CD4-positive, alpha-beta T cell (primary cell): ENCODE results near the gene UGGT1. TPM values are rescaled to one million over a fixed set of nuclear protein-coding genes. Genes with fewer than 3 reads are reported as not detected.

Experiments
- ATAC-seq: fragments of 200-7000 bp; cut with Tn5 transposase; one replicate; pipeline ENCODE4 v1.10.0; 2022; ENCODE audit warnings: mild to moderate bottlenecking; ENCODE audit not compliant: poor library complexity
- CTCF ChIA-PET: fragments of 350-600 bp; sonication (Branson Sonifier 250); formaldehyde crosslinking; loops from one replicate; lab custom pipeline; 2021; ENCODE audit warnings: antibody characterized with exemption, inconsistent platforms; lab: Charles Lee
- POLR2A ChIA-PET: fragments of 350-600 bp; sonication (Branson Sonifier 250); formaldehyde crosslinking; loops from one replicate; lab custom pipeline; 2021; ENCODE audit warnings: antibody characterized with exemption, inconsistent platforms; lab: Charles Lee
- DNase-seq, 14 experiments: peaks; one replicate each; pipeline ENCODE4 v3.0.0-alpha.2; 2013 to 2020; ENCODE audit warnings: mixed read lengths in 2 of 14
- H3K27ac ChIP-seq, 2 donors: one replicate each; pipeline versions ENCODE4 v1.5.1 to v1.7.0; 2013; ENCODE audit warnings: low read length in 2 of 2, low read depth in 1 of 2, mild to moderate bottlenecking in 1 of 2
- H3K27me3 ChIP-seq, 2 experiments: 1 replicate in 1 of 2; 2 replicates in 1 of 2; pipeline versions ENCODE4 v1.6.1 to v1.7.0; 2013; ENCODE audit warnings: low read length in 2 of 2, control low read depth in 1 of 2, mild to moderate bottlenecking in 1 of 2, moderate library complexity in 1 of 2; ENCODE audit not compliant: insufficient read depth in 2 of 2, control insufficient read depth in 1 of 2
- H3K36me3 ChIP-seq: one replicate; pipeline ENCODE4 v1.6.1; 2013; ENCODE audit warnings: low read length, control low read depth; ENCODE audit not compliant: insufficient read depth
- H3K4me1 ChIP-seq: one replicate; pipeline ENCODE4 v1.6.1; 2013; ENCODE audit warnings: low read length, control low read depth; ENCODE audit not compliant: insufficient read depth
- H3K4me3 ChIP-seq: one replicate; pipeline ENCODE4 v1.5.1; 2013; ENCODE audit warnings: mild to moderate bottlenecking, low read length, moderate library complexity
- H3K9me3 ChIP-seq, 2 experiments: 1 replicate in 1 of 2; 2 replicates in 1 of 2; pipeline versions ENCODE4 v1.6.1 to v1.7.0; 2013; ENCODE audit warnings: low read length in 2 of 2, mild to moderate bottlenecking in 2 of 2, control low read depth in 1 of 2, moderate library complexity in 1 of 2; ENCODE audit not compliant: control insufficient read depth in 1 of 2, insufficient read depth in 1 of 2
- H3K27ac Mint-ChIP-seq: one replicate; pipeline ENCODE4 v1.8.0; 2020; ENCODE audit warnings: mixed read lengths
- H3K27me3 Mint-ChIP-seq: one replicate; pipeline ENCODE4 v1.8.0; 2021; ENCODE audit warnings: mixed read lengths
- H3K36me3 Mint-ChIP-seq: one replicate; pipeline ENCODE4 v1.8.0; 2021; ENCODE audit warnings: low read depth, mixed read lengths
- H3K4me1 Mint-ChIP-seq: one replicate; pipeline ENCODE4 v1.8.0; 2021; ENCODE audit warnings: low read depth, mixed read lengths
- H3K4me3 Mint-ChIP-seq: one replicate; pipeline ENCODE4 v1.8.0; 2020; ENCODE audit warnings: mild to moderate bottlenecking, mixed read lengths
- H3K9me3 Mint-ChIP-seq: one replicate; pipeline ENCODE4 v1.8.0; 2020; ENCODE audit warnings: mixed read lengths
- intact Hi-C, 2 experiments: fragments of 100-400 bp; cut with DNase I in 1 of 2; cut with micrococcal nuclease in 1 of 2; formaldehyde crosslinking; loops; one replicate each; pipeline versions ENCODE4 v1.15.1 to v1.9.0; 2023 to 2025; cut with DNase I, micrococcal nuclease
- total RNA-seq, 174 experiments: library from RNA in 2 of 174; stranded (reverse) in 2 of 174; gene quantifications; one replicate each; pipeline ENCODE4 v1.2.3 and lab custom pipeline; 2021 to 2026
- TF ChIP-seq, protein P1 (sequence below): fragments of 200-600 bp; IDR thresholded peaks from one replicate; pipeline ENCODE4 v1.8.0; 2022; ENCODE audit warnings: antibody characterized with exemption, mild to moderate bottlenecking

UGGT1 gene
- total RNA-seq, 2 experiments from 2014 or later: 23.5 to 28.4 TPM

DNA sequence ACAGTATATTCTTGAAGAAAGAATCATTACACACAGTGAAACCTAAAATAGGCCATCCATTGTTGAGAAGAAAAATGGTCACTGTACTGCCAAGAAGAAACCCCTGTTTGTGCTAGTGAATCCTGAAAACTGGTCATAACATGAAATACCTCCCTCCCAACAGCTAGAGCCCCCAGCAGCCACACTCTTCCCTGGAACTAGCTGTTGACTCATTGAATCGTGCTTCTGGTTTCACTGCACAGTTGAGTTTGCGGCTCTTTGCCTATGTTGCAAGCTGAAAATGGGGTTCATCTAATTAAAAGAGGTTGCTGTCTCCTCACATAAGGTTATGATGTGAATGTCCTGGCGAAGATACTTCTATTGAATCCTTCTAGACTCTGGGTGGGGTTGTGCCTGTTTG, 86.3 kb downstream of the UGGT1 start:
- peaks cover 98% of the 10 kb centered on the region for H3K36me3 ChIP-seq
- ChIA-PET POLR2A (no interaction called here), CTCF (no interaction called here)
- DNase-seq (no peak), ATAC-seq (no peak)
- H3K27me3 ChIP-seq: no peaks in the 10 kb centered on the region
- TF ChIP-seq, protein P1, sequence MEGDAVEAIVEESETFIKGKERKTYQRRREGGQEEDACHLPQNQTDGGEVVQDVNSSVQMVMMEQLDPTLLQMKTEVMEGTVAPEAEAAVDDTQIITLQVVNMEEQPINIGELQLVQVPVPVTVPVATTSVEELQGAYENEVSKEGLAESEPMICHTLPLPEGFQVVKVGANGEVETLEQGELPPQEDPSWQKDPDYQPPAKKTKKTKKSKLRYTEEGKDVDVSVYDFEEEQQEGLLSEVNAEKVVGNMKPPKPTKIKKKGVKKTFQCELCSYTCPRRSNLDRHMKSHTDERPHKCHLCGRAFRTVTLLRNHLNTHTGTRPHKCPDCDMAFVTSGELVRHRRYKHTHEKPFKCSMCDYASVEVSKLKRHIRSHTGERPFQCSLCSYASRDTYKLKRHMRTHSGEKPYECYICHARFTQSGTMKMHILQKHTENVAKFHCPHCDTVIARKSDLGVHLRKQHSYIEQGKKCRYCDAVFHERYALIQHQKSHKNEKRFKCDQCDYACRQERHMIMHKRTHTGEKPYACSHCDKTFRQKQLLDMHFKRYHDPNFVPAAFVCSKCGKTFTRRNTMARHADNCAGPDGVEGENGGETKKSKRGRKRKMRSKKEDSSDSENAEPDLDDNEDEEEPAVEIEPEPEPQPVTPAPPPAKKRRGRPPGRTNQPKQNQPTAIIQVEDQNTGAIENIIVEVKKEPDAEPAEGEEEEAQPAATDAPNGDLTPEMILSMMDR: no peak
- Mint-ChIP-seq H3K27ac (no peak overlapping the region), H3K36me3 (peaks cover 98% of the 10 kb centered on the region), H3K9me3 (no peaks in the 10 kb centered on the region), H3K4me1 (no peaks in the 10 kb centered on the region), H3K27me3 (no peaks in the 10 kb centered on the region), H3K4me3 (no peak overlapping the region)
- no peaks in the 10 kb centered on the region for H3K9me3 ChIP-seq
- no peak overlapping the region for H3K4me3 ChIP-seq
- intact Hi-C loops: loop anchor here in 1 of 2 experiments (10.0 kb wide), 1 partner anchor 147 kb away; no protein-coding TSS in a partner anchor
- no peak overlapping the region for H3K27ac ChIP-seq
- no peaks in the 10 kb centered on the region for H3K4me1 ChIP-seq

DNA sequence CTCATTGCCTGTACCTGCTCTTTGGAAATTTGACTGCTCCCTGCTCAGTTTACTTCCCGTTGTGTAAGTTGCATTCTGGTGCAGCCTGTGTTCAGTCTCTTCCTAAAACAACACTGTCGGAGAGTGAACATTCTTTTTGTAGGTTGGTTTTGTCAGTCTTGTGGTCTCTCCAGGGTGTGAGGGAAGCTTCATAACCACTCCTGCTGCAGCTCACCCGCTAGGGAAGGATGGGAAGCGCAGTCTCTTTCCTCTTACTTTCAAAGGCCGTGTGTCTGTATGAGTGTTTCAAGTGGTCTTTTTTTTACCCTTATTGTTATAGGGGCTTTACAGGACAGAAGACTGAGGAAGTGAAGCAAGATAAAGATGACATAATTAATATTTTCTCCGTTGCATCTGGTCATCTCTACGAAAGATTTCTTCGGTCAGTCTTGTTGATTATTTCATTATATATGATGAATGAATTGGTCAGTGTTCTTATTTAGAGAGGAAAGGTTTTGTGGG, 87.2 kb downstream of the UGGT1 start:
- peaks cover 94% of the 10 kb centered on the region for H3K36me3 ChIP-seq
- no peaks in the 10 kb centered on the region for H3K9me3 ChIP-seq
- DNase-seq: no peak
- no peaks in the 10 kb centered on the region for H3K4me1 ChIP-seq
- Mint-ChIP-seq H3K4me3 (no peak overlapping the region), H3K36me3 (peaks cover 98% of the 10 kb centered on the region), H3K9me3 (no peaks in the 10 kb centered on the region), H3K4me1 (no peaks in the 10 kb centered on the region), H3K27ac (no peak overlapping the region), H3K27me3 (no peaks in the 10 kb centered on the region)
- no peak overlapping the region for H3K27ac ChIP-seq
- H3K4me3 ChIP-seq: no peak overlapping the region
- no peak for ATAC-seq
- no peaks in the 10 kb centered on the region for H3K27me3 ChIP-seq
- intact Hi-C loops: loop anchor here in 1 of 2 experiments (10.0 kb wide), 1 partner anchor 147 kb away; no protein-coding TSS in a partner anchor
- TF ChIP-seq, protein P1: no peak
- POLR2A ChIA-PET: no interaction called here
- CTCF ChIA-PET: interaction anchor here (1.0 kb wide), 1 partner anchor 55 kb away, joined by 4 read pairs; no protein-coding TSS in a partner anchor

DNA sequence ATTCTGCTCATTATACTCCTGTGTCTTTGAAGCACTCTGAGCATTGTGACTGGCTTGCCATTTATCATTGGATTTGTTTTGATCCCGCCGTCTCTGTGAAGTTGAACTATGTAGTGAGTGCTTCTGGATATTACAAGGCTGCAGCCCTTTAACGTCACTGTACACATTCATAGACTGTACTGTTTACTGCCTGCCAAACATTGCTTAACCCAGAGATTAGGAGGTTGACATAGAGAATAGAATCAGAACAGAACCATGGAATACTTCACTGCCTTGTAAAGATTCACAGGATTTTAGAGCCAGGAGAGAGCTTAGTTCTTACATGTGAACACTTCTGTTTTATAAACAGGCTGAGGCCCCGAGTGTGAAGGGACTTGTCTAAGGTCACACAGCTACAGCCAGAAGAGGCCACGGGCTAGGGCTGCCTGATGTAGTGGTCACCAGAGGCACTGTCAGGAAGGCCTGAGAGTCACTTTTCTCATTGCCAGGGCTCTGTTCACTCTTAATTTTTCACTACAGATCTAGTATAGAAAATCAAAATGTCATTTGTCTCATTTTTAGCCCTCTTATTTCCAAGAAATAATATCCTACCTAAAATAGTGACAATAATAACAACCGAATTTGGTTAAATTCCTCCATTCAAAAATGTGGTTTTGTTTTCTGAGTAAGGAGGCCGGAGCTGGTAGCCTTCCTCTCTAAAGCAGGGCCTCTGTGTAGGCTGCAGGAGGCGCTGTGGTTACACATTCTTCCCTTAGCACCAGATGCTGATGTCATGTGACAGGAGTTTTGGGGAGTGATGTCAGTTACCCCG, 87.9 kb downstream of the UGGT1 start:
- no peak overlapping the region for H3K4me3 ChIP-seq
- Mint-ChIP-seq H3K4me3 (no peak overlapping the region), H3K36me3 (peaks cover 98% of the 10 kb centered on the region), H3K27ac (no peak overlapping the region), H3K27me3 (no peaks in the 10 kb centered on the region), H3K4me1 (no peaks in the 10 kb centered on the region), H3K9me3 (no peaks in the 10 kb centered on the region)
- peaks cover 93% of the 10 kb centered on the region for H3K36me3 ChIP-seq
- TF ChIP-seq, protein P1: peak; percentile 64
- ChIA-PET CTCF (interaction anchor here (1.0 kb wide), 1 partner anchor 55 kb away, joined by 4 read pairs; no protein-coding TSS in a partner anchor), POLR2A (no interaction called here)
- H3K27ac ChIP-seq: no peak overlapping the region
- intact Hi-C loops: loop anchor here (1.0 to 10.0 kb wide), 2 partner anchors 54 to 146 kb away; no protein-coding TSS in a partner anchor
- ATAC-seq (peak; percentile 86), DNase-seq (peak; percentile 7 to 75 (median 34))
- no peaks in the 10 kb centered on the region for H3K27me3 ChIP-seq
- no peaks in the 10 kb centered on the region for H3K4me1 ChIP-seq
- no peaks in the 10 kb centered on the region for H3K9me3 ChIP-seq
